Ascending aorta (tissue), 2 donors: ENCODE measurements around the gene VPS26C. TPM values are rescaled to one million over a fixed set of nuclear protein-coding genes. Genes with fewer than 3 reads are reported as not detected.

ENCODE experiments used
- DNase-seq, 2 donors: peaks; one replicate each; pipeline ENCODE4 v3.0.0-alpha.2; 2019; ENCODE audit warnings: low spot score in 2 of 2
- H3K27ac ChIP-seq, 2 donors: fragments of 200-600 bp; sonication (generic); one replicate each; pipeline ENCODE4 v1.5.1; 2016 to 2017; ENCODE audit warnings: mild to moderate bottlenecking in 1 of 2
- H3K27me3 ChIP-seq: fragments of 200-600 bp; sonication (generic); one replicate; pipeline ENCODE4 v1.5.1; 2017
- H3K36me3 ChIP-seq, 2 donors: fragments of 200-600 bp; sonication (generic); one replicate each; pipeline ENCODE4 v1.5.1; 2016
- H3K4me1 ChIP-seq, 2 donors: fragments of 200-600 bp; sonication (generic); one replicate each; pipeline ENCODE4 v1.5.1; 2016 to 2017; ENCODE audit warnings: mild to moderate bottlenecking in 1 of 2
- H3K4me3 ChIP-seq, 2 donors: fragments of 200-600 bp; sonication (generic); one replicate each; pipeline ENCODE4 v1.5.1; 2016 to 2017; ENCODE audit warnings: mild to moderate bottlenecking in 1 of 2
- H3K9me3 ChIP-seq, 2 donors: fragments of 200-600 bp; sonication (generic); one replicate each; pipeline ENCODE4 v1.5.1; 2016
- intact Hi-C: fragments of 100-400 bp; cut with DNase I; formaldehyde crosslinking; loops from one replicate; pipeline ENCODE4 v1.15.1; 2023
- total RNA-seq: library from RNA; depleted of rRNA; stranded (reverse); fragments of >200 nt; gene quantifications from one replicate; pipeline ENCODE4 v1.1.0, GENCODE V29; 2016
- TF ChIP-seq, protein P1 (sequence below), 3 experiments: fragments of 200-600 bp in 2 of 3; fragments of 450-650 bp in 1 of 3; sonication (generic) in 2 of 3; IDR thresholded peaks; one replicate each; pipeline ENCODE4 v1.5.1; 2016 to 2019; ENCODE audit warnings: antibody characterized with exemption in 3 of 3, mild to moderate bottlenecking in 1 of 3, moderate library complexity in 1 of 3

Gene VPS26C
- total RNA-seq, 1 donor from 2014 or later, result 137 TPM

DNA sequence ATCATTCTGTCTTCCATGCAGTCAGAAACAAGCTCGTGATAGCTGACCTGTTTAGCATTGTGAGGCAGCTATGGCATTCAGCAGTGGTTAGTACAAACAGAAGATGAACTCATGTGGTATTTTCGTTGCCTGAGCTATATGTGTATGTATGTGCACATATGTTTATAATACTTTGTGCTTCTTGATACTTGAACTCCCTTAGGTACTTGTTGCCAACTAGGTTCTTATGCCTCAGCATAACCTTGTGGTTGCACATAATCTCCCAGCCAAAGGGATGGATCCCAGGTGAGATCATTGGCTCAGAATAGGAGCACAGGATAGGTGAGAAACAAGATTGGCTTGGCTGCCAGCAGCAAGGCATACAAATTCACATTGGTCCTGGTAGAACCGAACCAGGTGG, 86.1 kb downstream of the VPS26C start:
- TF ChIP-seq, protein P1, sequence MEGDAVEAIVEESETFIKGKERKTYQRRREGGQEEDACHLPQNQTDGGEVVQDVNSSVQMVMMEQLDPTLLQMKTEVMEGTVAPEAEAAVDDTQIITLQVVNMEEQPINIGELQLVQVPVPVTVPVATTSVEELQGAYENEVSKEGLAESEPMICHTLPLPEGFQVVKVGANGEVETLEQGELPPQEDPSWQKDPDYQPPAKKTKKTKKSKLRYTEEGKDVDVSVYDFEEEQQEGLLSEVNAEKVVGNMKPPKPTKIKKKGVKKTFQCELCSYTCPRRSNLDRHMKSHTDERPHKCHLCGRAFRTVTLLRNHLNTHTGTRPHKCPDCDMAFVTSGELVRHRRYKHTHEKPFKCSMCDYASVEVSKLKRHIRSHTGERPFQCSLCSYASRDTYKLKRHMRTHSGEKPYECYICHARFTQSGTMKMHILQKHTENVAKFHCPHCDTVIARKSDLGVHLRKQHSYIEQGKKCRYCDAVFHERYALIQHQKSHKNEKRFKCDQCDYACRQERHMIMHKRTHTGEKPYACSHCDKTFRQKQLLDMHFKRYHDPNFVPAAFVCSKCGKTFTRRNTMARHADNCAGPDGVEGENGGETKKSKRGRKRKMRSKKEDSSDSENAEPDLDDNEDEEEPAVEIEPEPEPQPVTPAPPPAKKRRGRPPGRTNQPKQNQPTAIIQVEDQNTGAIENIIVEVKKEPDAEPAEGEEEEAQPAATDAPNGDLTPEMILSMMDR (IDR thresholded peaks at IDR 0.05), result no peak
- no peak for DNase-seq
- H3K4me3 ChIP-seq, result no peak overlapping the region

DNA sequence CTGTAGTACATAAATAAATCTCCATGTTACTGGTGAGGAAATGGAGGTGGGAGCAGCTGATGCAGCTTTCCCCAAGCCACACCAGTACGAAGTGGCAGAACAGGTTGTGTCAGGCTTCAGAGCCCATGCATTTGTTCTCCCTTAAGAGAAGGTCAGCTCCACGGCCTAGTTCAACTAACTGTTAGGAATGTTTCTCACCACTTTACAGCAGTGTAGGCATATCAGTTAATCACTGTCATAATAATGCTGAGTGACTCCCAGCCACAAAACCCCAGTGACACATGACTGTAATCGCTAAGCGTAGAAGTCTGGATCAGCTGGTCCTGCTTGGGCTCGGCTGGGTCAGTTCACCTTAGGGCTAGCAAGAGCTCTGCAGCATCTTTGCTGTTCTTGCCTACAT, 90.4 kb downstream of the VPS26C start:
- TF ChIP-seq, protein P1 (IDR thresholded peaks at IDR 0.05), result no peak

More for the DNA sequence above, 86.1 kb downstream of the VPS26C start:
- Histone ChIP-seq H3K9me3 (no peaks in the 10 kb centered on the region), H3K36me3 (peaks cover 12 to 39% of the 10 kb centered on the region in 2 donors), H3K27me3 (no peaks in the 10 kb centered on the region), H3K4me1 (peaks cover 0 to 5% of the 10 kb centered on the region in 2 donors), H3K27ac (no peak overlapping the region)
- intact Hi-C loops, result no loop called here

More for the DNA sequence above, 90.4 kb downstream of the VPS26C start:
- Histone ChIP-seq H3K36me3 (peaks cover 10 to 54% of the 10 kb centered on the region in 2 donors), H3K4me1 (peaks cover 0 to 5% of the 10 kb centered on the region in 2 donors), H3K9me3 (no peaks in the 10 kb centered on the region), H3K27ac (no peak overlapping the region), H3K4me3 (no peak overlapping the region), H3K27me3 (no peaks in the 10 kb centered on the region)
- no peak for DNase-seq
- intact Hi-C loops, result no loop called here

Other genes starting within 250 kb of the VPS26C start
- 0.64 TPM for gene PIGP, start 194.3 kb downstream of the VPS26C start, total RNA-seq
- 70.7 TPM for gene TTC3, start 194.1 kb downstream of the VPS26C start, total RNA-seq
- 34.4 TPM for gene DYRK1A, start 99.4 kb upstream of the VPS26C start, total RNA-seq